PC-3 (cell line): ENCODE results near the gene G6PD.

Experiments
- CTCF ChIP-seq: fragments of 300-600 bp; sonication (generic); conservative IDR thresholded peaks from 2 replicates; pipeline ENCODE4 v1.5.1; 2017; ENCODE audit warnings: antibody characterized with exemption, low read depth, mild to moderate bottlenecking, low read length
- EZH2 ChIP-seq: fragments of 300-600 bp; sonication (generic); IDR thresholded peaks from one replicate; pipeline ENCODE4 v1.6.1; 2017; ENCODE audit warnings: antibody characterized with exemption, mild to moderate bottlenecking, low read length; ENCODE audit not compliant: unreplicated experiment
- EZH2phosphoT487 ChIP-seq: fragments of 300-600 bp; sonication (generic); IDR thresholded peaks from 2 replicates; pipeline ENCODE4 v1.6.1; 2018; ENCODE audit warnings: mild to moderate bottlenecking, antibody characterized with exemption, low read length, borderline replicate concordance

GRCh38 chrX:154489182-154489581 is 57.5 kb downstream of the G6PD start:
- TF ChIP-seq CTCF: no peak
- TF ChIP-seq EZH2phosphoT487: no peak
- no peak for TF ChIP-seq EZH2
